ENCODE data around the gene ARMH1.

DNA sequence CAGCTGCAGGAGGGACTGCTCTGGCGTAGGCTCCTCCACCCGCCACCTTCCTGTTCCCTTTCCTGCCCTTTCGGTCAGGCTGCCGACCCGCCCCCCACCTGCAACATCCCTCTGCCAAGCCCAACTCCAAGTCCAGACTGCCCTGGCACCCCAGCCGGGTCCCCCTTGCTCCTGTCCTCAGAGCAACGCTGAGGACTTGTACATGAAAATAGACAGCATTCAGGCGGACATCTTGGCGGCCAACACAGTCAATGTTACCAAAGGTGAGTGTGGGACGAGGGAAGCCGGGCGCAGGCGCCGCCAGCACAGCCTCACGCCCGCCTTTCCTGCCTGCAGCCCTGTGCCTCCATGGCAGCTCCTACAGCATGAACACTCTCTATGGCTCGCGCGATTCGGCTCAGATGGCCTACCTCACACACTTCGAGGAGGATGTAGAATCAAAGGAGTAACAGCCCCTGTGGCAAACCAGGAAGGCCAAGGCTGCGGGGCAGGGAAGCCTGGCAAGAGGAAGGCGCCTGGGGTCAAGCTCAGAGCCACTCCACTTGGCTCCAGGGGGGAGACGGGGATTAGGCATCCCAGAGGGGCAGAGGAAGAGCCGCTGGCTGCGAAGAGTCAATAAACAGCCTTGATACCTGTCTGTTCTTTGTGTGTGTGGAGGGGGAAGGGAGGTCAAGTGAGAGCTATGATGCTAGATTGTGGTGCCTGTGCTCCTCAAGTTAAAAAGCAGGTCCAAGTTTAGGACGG is 50.6 kb downstream of the ARMH1 start:
- TF ChIP-seq, protein P1, sequence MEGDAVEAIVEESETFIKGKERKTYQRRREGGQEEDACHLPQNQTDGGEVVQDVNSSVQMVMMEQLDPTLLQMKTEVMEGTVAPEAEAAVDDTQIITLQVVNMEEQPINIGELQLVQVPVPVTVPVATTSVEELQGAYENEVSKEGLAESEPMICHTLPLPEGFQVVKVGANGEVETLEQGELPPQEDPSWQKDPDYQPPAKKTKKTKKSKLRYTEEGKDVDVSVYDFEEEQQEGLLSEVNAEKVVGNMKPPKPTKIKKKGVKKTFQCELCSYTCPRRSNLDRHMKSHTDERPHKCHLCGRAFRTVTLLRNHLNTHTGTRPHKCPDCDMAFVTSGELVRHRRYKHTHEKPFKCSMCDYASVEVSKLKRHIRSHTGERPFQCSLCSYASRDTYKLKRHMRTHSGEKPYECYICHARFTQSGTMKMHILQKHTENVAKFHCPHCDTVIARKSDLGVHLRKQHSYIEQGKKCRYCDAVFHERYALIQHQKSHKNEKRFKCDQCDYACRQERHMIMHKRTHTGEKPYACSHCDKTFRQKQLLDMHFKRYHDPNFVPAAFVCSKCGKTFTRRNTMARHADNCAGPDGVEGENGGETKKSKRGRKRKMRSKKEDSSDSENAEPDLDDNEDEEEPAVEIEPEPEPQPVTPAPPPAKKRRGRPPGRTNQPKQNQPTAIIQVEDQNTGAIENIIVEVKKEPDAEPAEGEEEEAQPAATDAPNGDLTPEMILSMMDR (IDR thresholded peaks at IDR 0.05 in 8 of 11, conservative IDR thresholded peaks at IDR 0.05 in 3 of 11), result no peak
- TF ChIP-seq POLR2A (IDR thresholded peaks at IDR 0.05), result no peak

All from spleen (tissue), 7 donors.